Measurements from ENCODE around the gene CCDC107. TPM values are rescaled to one million over a fixed set of nuclear protein-coding genes. Genes with fewer than 3 reads are reported as not detected.

CCDC107 gene
- total RNA-seq, 2 experiments from 2014 or later: 11.4 to 20.3 TPM

- no peaks in the 10 kb centered on the region for H4K20me1 ChIP-seq (ENCODE audit: insufficient read depth, low read length)
- H3K79me2 ChIP-seq (ENCODE audit: insufficient read depth, low read depth, low read length): no peaks in the 10 kb centered on the region
- no TSS peak for BruUV-seq (replicated peaks)
- no peak overlapping the region for H3K4me3 ChIP-seq (ENCODE audit: low read depth, low read length, poor library complexity, severe bottlenecking)
- no peaks in the 10 kb centered on the region for H3K36me3 ChIP-seq (ENCODE audit: insufficient read depth, low read length)
- no peaks in the 10 kb centered on the region for H3K9me2 ChIP-seq (ENCODE audit: insufficient read depth, low read length)
- TF ChIP-seq CTCF (conservative IDR thresholded peaks at IDR 0.05; ENCODE audit: low read length) (no peak), EZH2phosphoT487 (IDR thresholded peaks at IDR 0.05; ENCODE audit: borderline replicate concordance, low read depth, low read length) (no peak)
- DNase-seq (ENCODE audit: low spot score): no peak
- intact Hi-C loops (cut with micrococcal nuclease; ENCODE audit: unreplicated experiment): no loop called here
- H2AFZ ChIP-seq (ENCODE audit: low read length): no peak overlapping the region
- ChIA-PET CTCF (ENCODE audit: unreplicated experiment) (no interaction called here), POLR2A (interaction anchor here (1.7 to 2.2 kb wide), 2 partner anchors 9 to 14 kb away, joined by 8 to 13 read pairs; partner anchors contain the start of gene ARHGEF39)
- no peak overlapping the region for H3K27ac ChIP-seq (ENCODE audit: low read depth, low read length, poor library complexity, severe bottlenecking)
- peaks cover 30% of the 10 kb centered on the region for H3K4me1 ChIP-seq (ENCODE audit: insufficient read depth, low read length, poor library complexity, severe bottlenecking)
- H3K4me2 ChIP-seq (ENCODE audit: low read length): no peak overlapping the region
- H3K9me3 ChIP-seq (ENCODE audit: low read length): no peaks in the 10 kb centered on the region
Observed at GRCh38 chr9:35679091-35679490, 21.0 kb downstream of the CCDC107 start.

- intact Hi-C loops (cut with micrococcal nuclease; ENCODE audit: unreplicated experiment): no loop called here
- POLR2A ChIA-PET: interaction anchor here (0.6 to 2.2 kb wide), 6 partner anchors 8 to 45 kb away, joined by 4 to 13 read pairs (median 7); partner anchors contain the start of gene ARHGEF39
Observed at GRCh38 chr9:35679766-35680330, 21.8 kb downstream of the CCDC107 start.

More at GRCh38 chr9:35679766-35680330, 21.8 kb downstream of the CCDC107 start:
- Histone ChIP-seq H3K79me2 (ENCODE audit: insufficient read depth, low read depth, low read length) (no peaks in the 10 kb centered on the region), H4K20me1 (ENCODE audit: insufficient read depth, low read length) (no peaks in the 10 kb centered on the region), H3K4me3 (ENCODE audit: low read depth, low read length, poor library complexity, severe bottlenecking) (peak overlapping the region; percentile 26), H3K9me3 (ENCODE audit: low read length) (no peaks in the 10 kb centered on the region), H2AFZ (ENCODE audit: low read length) (peak overlapping the region; percentile 24; the same call in 1 of the 2 replicates), H3K4me1 (ENCODE audit: insufficient read depth, low read length, poor library complexity, severe bottlenecking) (peaks cover 30% of the 10 kb centered on the region), H3K9me2 (ENCODE audit: insufficient read depth, low read length) (no peaks in the 10 kb centered on the region), H3K4me2 (ENCODE audit: low read length) (peak overlapping the region; percentile 55), H3K36me3 (ENCODE audit: insufficient read depth, low read length) (no peaks in the 10 kb centered on the region), H3K27ac (ENCODE audit: low read depth, low read length, poor library complexity, severe bottlenecking) (no peak overlapping the region)
- no TSS peak for BruUV-seq (replicated peaks)
- CTCF ChIA-PET (ENCODE audit: unreplicated experiment): interaction anchor here (0.6 kb wide), 1 partner anchor 33 kb away, joined by 3 read pairs; no protein-coding TSS in a partner anchor
- no peak for DNase-seq (ENCODE audit: low spot score)
- TF ChIP-seq EZH2phosphoT487 (IDR thresholded peaks at IDR 0.05; ENCODE audit: borderline replicate concordance, low read depth, low read length): no peak
- TF ChIP-seq CTCF (conservative IDR thresholded peaks at IDR 0.05; ENCODE audit: low read length): no peak

Measured in OCI-LY7 (cell line).